ENCODE data around the gene INPP5J. TPM values are rescaled to one million over a fixed set of nuclear protein-coding genes. Genes with fewer than 3 reads are reported as not detected.
"Not testable (repeated sequence)": the region's sequence is repeated elsewhere in the genome, so short reads cannot be mapped to it uniquely, and the experiment has no call there.

Gene INPP5J
- total and polyA plus RNA-seq, 10 donors: 0.14 to 0.87 (median 0.43) TPM; not detected in 2

DNA sequence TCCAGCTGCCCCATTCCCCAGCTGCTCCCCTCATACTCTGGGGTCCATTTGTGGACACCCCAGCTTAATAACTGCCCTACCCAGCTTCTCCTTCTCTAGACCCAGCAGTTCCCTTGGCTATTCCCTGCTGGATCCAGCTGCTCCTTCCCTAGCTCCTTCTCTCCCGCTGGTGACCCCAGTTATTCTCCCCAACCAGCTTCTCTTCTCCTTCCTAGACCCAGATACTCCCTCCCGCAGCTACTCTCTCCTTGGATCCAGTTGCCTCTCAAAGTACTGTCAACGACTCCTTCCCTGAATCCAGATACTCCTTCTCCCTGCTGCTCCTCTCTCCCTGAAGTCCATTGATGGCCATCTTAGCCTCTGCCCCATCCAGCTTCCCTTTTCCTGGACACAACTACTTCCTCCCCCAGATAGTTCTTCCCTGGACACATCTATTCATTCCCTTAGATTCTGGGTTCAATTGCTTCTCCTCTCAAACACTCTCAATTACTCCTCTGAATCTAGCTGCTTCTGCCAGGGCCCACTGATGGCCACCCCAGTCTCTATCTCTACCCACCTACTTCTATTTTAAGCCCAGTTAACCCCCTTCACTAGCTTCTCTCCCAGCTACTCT, 27.0 kb upstream of the INPP5J start:
- no peak for DNase-seq
- Histone ChIP-seq H3K4me3 (no peak overlapping the region), H3K27me3 (replicated peaks in 1 of 7) (no peaks in the 10 kb centered on the region), H3K4me1 (peaks cover 0 to 18% (median 3%) of the 10 kb centered on the region in 6 donors), H3K36me3 (peaks cover 0 to 100% (median 65%) of the 10 kb centered on the region in 6 donors), H3K9me3 (no peaks in the 10 kb centered on the region), H3K27ac (no peak overlapping the region)
- 84 to 99% (median 92%) methylated on average over 3 of the region's 3 CpGs for WGBS, 5 donors
- intact Hi-C loops (cut with DNase I; ENCODE audit: low total_unique reads): no loop called here
- TF ChIP-seq CTCF (IDR thresholded peaks at IDR 0.05 in 8 of 11, conservative IDR thresholded peaks at IDR 0.05 in 3 of 11) (no peak), POLR2A (IDR thresholded peaks at IDR 0.05) (no peak), POLR2AphosphoS5 (IDR thresholded peaks at IDR 0.05) (no peak)

- Histone ChIP-seq H3K36me3 (peaks cover 0 to 100% (median 62%) of the 10 kb centered on the region in 6 donors), H3K27ac (no peak overlapping the region), H3K9me3 (no peaks in the 10 kb centered on the region), H3K27me3 (replicated peaks in 1 of 7) (no peaks in the 10 kb centered on the region), H3K4me1 (peaks cover 0 to 13% (median 0%) of the 10 kb centered on the region in 6 donors), H3K4me3 (no peak overlapping the region)
- WGBS, 5 donors: 91 to 96% (median 94%) methylated on average over 22 to 27 of the region's 27 CpGs
- intact Hi-C loops (cut with DNase I; ENCODE audit: low total_unique reads): no loop called here
- TF ChIP-seq POLR2AphosphoS5 (IDR thresholded peaks at IDR 0.05): peak; percentile 36 to 55 (median 43)
- no peak for TF ChIP-seq POLR2A (IDR thresholded peaks at IDR 0.05)
- peak; percentile 75 for DNase-seq
Observed at GRCh38 chr22:31096657-31097279, 26.0 kb upstream of the INPP5J start.

GRCh38 chr22:31097539-31097938, 25.2 kb upstream of the INPP5J start:
- intact Hi-C loops (cut with DNase I; ENCODE audit: low total_unique reads); H3K27ac ChIP-seq: not testable (repeated sequence)
- WGBS, 5 donors: 86 to 99% (median 97%) methylated on average over 5 of the region's 5 CpGs

DNA sequence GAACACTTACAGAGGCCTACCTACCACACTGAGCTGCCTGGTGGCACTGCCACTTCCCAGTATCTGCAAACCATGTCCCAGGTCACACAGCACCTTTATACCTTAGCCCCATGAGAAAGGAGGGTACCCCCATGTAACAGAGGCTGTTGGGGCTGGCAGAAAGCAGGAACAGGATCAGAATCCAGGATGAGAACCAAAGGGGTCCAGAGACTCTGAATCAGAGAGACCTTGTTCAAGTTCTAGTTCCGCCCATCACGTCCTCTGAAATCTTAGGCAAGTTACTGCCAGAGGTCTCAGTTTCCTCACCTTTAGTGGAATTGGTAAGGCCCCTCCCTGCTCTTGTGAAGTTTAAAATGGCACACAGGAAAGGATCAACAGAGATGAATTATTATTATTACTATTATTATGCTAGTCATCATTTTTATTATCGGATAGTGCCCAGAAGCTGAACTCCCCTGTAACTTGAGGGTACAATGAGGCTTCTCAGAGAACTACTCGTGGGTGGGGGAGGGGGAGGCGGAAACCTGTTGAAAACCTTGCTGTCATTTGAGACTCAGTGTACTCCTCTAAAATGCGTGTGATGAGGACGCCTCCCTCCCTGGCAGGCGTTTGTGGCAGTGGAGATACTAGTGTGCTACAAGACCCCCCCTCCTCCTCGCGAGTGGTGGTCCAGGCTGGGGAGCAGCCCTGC, 24.7 kb upstream of the INPP5J start:
- intact Hi-C loops (cut with DNase I; ENCODE audit: low total_unique reads): no loop called here
- Histone ChIP-seq H3K4me3 (no peak overlapping the region), H3K27me3 (replicated peaks in 1 of 7) (no peaks in the 10 kb centered on the region), H3K36me3 (peaks cover 0 to 100% (median 52%) of the 10 kb centered on the region in 6 donors), H3K4me1 (peaks cover 0 to under 1% (median 0%) of the 10 kb centered on the region in 6 donors), H3K9me3 (no peaks in the 10 kb centered on the region), H3K27ac (peak overlapping the region in 1 of 8 donors; percentile 30)
- WGBS, 5 donors: 91 to 94% (median 92%) methylated on average over 10 of the region's 10 CpGs
- DNase-seq: no peak
- no peak for TF ChIP-seq POLR2A (IDR thresholded peaks at IDR 0.05)
- no peak for TF ChIP-seq POLR2AphosphoS5 (IDR thresholded peaks at IDR 0.05)
- no peak for TF ChIP-seq CTCF (IDR thresholded peaks at IDR 0.05 in 8 of 11, conservative IDR thresholded peaks at IDR 0.05 in 3 of 11)

More at GRCh38 chr22:31097539-31097938, 25.2 kb upstream of the INPP5J start:
- not testable (repeated sequence) for H3K27me3 ChIP-seq (replicated peaks in 1 of 7); DNase-seq; H3K9me3 ChIP-seq; H3K4me3 ChIP-seq; H3K4me1 ChIP-seq
- H3K36me3 ChIP-seq: peaks cover 0 to 100% (median 55%) of the 10 kb centered on the region in 6 donors

All from spleen (tissue), 11 donors.